Neural cell (in vitro differentiated cells): ENCODE measurements around the gene MAP4K4. TPM values are rescaled to one million over a fixed set of nuclear protein-coding genes. Genes with fewer than 3 reads are reported as not detected.

Experiments used
- H2AFZ ChIP-seq: fragments of 200-600, 300-800 bp; sonication (generic), shearing (Covaris generic); 2 replicates; pipeline ENCODE4 v1.6.0; 2014; ENCODE audit warnings: low read depth, mild to moderate bottlenecking, antibody characterized with exemption, low read length, moderate library complexity
- H3F3A ChIP-seq: fragments of 200-600 bp; shearing (Covaris generic); 2 replicates; pipeline ENCODE4 v1.6.1; 2016; ENCODE audit warnings: mild to moderate bottlenecking, moderate library complexity, mixed read lengths, antibody characterized with exemption, low read length; ENCODE audit not compliant: insufficient read depth, poor library complexity, severe bottlenecking
- H3K27ac ChIP-seq: fragments of 200-600, 300-800 bp; sonication (generic), shearing (Covaris generic); 2 replicates; pipeline ENCODE4 v1.5.1; 2014; ENCODE audit warnings: mild to moderate bottlenecking, low read length, moderate library complexity
- H3K27me3 ChIP-seq: fragments of 300-800, 200-600 bp; sonication (generic), shearing (Covaris generic); 2 replicates; pipeline ENCODE4 v1.6.0; 2014; ENCODE audit warnings: mild to moderate bottlenecking, low read depth, low read length, moderate library complexity; ENCODE audit not compliant: insufficient read depth
- H3K36me3 ChIP-seq: fragments of 300-800, 200-600 bp; sonication (generic), shearing (Covaris generic); 2 replicates; pipeline ENCODE4 v1.5.1; 2014; ENCODE audit warnings: mild to moderate bottlenecking, antibody characterized with exemption, low read length, moderate library complexity; ENCODE audit not compliant: insufficient read depth
- H3K4me2 ChIP-seq: fragments of 300-800, 200-600 bp; sonication (generic), shearing (Covaris generic); 2 replicates; pipeline ENCODE4 v1.6.0; 2014; ENCODE audit warnings: mild to moderate bottlenecking, low read length
- H3K4me3 ChIP-seq: fragments of 300-800, 200-600 bp; sonication (generic), shearing (Covaris generic); 2 replicates; pipeline ENCODE4 v1.5.1; 2014; ENCODE audit warnings: mild to moderate bottlenecking, low read length, moderate library complexity
- H3K79me2 ChIP-seq: fragments of 200-600 bp; shearing (Covaris generic); replicated peaks from 2 replicates; pipeline ENCODE4 v1.6.0; 2014; ENCODE audit warnings: mild to moderate bottlenecking, low read length, moderate library complexity; ENCODE audit not compliant: insufficient read depth
- H3K9ac ChIP-seq: fragments of 300-800, 200-600 bp; sonication (generic), shearing (Covaris generic); 2 replicates; pipeline ENCODE4 v1.6.1; 2016; ENCODE audit warnings: mild to moderate bottlenecking, low read length, mixed read lengths
- H3K9me2 ChIP-seq: fragments of 200-600 bp; shearing (Covaris generic); 2 replicates; pipeline ENCODE4 v1.6.1; 2016; ENCODE audit warnings: mild to moderate bottlenecking, low read length, mixed read lengths; ENCODE audit not compliant: insufficient read depth
- H3K9me3 ChIP-seq: fragments of 200-600, 300-800 bp; sonication (generic), shearing (Covaris generic); 2 replicates; pipeline ENCODE4 v1.6.1; 2016; ENCODE audit warnings: mild to moderate bottlenecking, mixed run types, low read length, moderate library complexity, mixed read lengths
- H4K20me1 ChIP-seq: fragments of 200-600 bp; shearing (Covaris generic); 2 replicates; pipeline ENCODE4 v1.6.1; 2016; ENCODE audit warnings: mild to moderate bottlenecking, mixed run types; ENCODE audit not compliant: insufficient read depth
- CTCF ChIP-seq: fragments of 450-650 bp; IDR thresholded peaks from 2 replicates; pipeline ENCODE4 v1.5.1; 2014; ENCODE audit warnings: antibody characterized with exemption, mild to moderate bottlenecking, moderate library complexity; ENCODE audit not compliant: poor library complexity, severe bottlenecking
- EP300 ChIP-seq: fragments of 450-650 bp; conservative IDR thresholded peaks from 2 replicates; pipeline ENCODE4 v1.6.1; 2014; ENCODE audit warnings: antibody characterized with exemption, mild to moderate bottlenecking, moderate library complexity; ENCODE audit not compliant: poor library complexity, severe bottlenecking
- EZH2 ChIP-seq: fragments of 200-600, 300-800 bp; shearing (Covaris generic), sonication (generic); IDR thresholded peaks from 2 replicates; pipeline ENCODE4 v1.6.1; 2014; ENCODE audit warnings: antibody characterized with exemption, low read length, borderline replicate concordance, mild to moderate bottlenecking; ENCODE audit not compliant: insufficient read depth, poor library complexity, severe bottlenecking
- MXI1 ChIP-seq: fragments of 450-650 bp; conservative IDR thresholded peaks from 2 replicates; pipeline ENCODE4 v1.6.1; 2014; ENCODE audit warnings: antibody characterized with exemption, mild to moderate bottlenecking; ENCODE audit not compliant: poor library complexity, severe bottlenecking
- POLR2AphosphoS5 ChIP-seq: IDR thresholded peaks from 2 replicates; pipeline ENCODE4 v1.6.1; 2012
- RAD21 ChIP-seq: fragments of 450-650 bp; conservative IDR thresholded peaks from 2 replicates; pipeline ENCODE4 v1.6.1; 2014; ENCODE audit warnings: antibody characterized with exemption, mild to moderate bottlenecking, moderate library complexity
- SMC3 ChIP-seq: fragments of 450-650 bp; conservative IDR thresholded peaks from 2 replicates; pipeline ENCODE4 v1.6.1; 2014; ENCODE audit warnings: antibody characterized with exemption, mild to moderate bottlenecking, moderate library complexity; ENCODE audit not compliant: poor library complexity
- TAF1 ChIP-seq: IDR thresholded peaks from 2 replicates; pipeline ENCODE4 v1.6.1; 2012; ENCODE audit warnings: low read depth
- polyA plus RNA-seq: library from polyadenylated mRNA; depleted of rRNA; stranded (reverse); fragments of >200 nt; gene quantifications from 2 replicates; pipeline ENCODE4 v1.2.3, GENCODE V29; 2014
- TF ChIP-seq, protein P1 (sequence below): IDR thresholded peaks from 2 replicates; pipeline ENCODE4 v1.6.1; 2012; ENCODE audit warnings: borderline replicate concordance

The MAP4K4 gene
- polyA plus RNA-seq, 1 donor from 2014 or later: 125 TPM

DNA sequence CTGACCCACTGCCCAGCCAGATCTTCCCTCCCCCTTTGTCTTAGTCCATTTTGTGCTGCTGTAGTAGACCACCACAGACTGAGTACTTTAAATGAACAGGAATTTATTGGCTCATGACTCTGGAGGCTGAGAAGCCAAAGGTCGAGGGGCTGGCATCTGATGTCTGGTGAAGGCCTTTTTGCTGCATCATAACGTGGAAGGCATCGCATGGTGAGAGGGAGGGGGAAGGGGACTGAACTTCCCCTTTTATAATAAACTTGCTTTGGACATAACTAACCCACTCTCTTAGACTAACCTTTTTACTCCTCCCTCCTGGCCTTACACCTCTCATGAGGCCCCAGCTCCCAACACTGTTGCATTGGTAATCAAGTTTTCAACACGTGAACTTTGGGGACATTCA, 83.8 kb downstream of the MAP4K4 start:
- Histone ChIP-seq H4K20me1 (peaks cover 37% of the 10 kb centered on the region), H3K9ac (no peak overlapping the region), H3K4me3 (no peak overlapping the region), H3K9me3 (no peaks in the 10 kb centered on the region), H2AFZ (no peak overlapping the region), H3K9me2 (no peaks in the 10 kb centered on the region), H3K79me2 (peaks cover 97% of the 10 kb centered on the region), H3K4me2 (no peak overlapping the region), H3K27me3 (no peaks in the 10 kb centered on the region), H3K36me3 (no peaks in the 10 kb centered on the region), H3F3A (no peaks in the 10 kb centered on the region), H3K27ac (no peak overlapping the region)
- no peak for TF ChIP-seq MXI1
- no peak for TF ChIP-seq RAD21
- TF ChIP-seq POLR2AphosphoS5: no peak
- TF ChIP-seq TAF1: no peak
- no peak for TF ChIP-seq SMC3
- no peak for TF ChIP-seq EP300
- TF ChIP-seq CTCF: no peak
- TF ChIP-seq, protein P1, sequence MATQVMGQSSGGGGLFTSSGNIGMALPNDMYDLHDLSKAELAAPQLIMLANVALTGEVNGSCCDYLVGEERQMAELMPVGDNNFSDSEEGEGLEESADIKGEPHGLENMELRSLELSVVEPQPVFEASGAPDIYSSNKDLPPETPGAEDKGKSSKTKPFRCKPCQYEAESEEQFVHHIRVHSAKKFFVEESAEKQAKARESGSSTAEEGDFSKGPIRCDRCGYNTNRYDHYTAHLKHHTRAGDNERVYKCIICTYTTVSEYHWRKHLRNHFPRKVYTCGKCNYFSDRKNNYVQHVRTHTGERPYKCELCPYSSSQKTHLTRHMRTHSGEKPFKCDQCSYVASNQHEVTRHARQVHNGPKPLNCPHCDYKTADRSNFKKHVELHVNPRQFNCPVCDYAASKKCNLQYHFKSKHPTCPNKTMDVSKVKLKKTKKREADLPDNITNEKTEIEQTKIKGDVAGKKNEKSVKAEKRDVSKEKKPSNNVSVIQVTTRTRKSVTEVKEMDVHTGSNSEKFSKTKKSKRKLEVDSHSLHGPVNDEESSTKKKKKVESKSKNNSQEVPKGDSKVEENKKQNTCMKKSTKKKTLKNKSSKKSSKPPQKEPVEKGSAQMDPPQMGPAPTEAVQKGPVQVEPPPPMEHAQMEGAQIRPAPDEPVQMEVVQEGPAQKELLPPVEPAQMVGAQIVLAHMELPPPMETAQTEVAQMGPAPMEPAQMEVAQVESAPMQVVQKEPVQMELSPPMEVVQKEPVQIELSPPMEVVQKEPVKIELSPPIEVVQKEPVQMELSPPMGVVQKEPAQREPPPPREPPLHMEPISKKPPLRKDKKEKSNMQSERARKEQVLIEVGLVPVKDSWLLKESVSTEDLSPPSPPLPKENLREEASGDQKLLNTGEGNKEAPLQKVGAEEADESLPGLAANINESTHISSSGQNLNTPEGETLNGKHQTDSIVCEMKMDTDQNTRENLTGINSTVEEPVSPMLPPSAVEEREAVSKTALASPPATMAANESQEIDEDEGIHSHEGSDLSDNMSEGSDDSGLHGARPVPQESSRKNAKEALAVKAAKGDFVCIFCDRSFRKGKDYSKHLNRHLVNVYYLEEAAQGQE: no peak
- no peak for TF ChIP-seq EZH2

DNA sequence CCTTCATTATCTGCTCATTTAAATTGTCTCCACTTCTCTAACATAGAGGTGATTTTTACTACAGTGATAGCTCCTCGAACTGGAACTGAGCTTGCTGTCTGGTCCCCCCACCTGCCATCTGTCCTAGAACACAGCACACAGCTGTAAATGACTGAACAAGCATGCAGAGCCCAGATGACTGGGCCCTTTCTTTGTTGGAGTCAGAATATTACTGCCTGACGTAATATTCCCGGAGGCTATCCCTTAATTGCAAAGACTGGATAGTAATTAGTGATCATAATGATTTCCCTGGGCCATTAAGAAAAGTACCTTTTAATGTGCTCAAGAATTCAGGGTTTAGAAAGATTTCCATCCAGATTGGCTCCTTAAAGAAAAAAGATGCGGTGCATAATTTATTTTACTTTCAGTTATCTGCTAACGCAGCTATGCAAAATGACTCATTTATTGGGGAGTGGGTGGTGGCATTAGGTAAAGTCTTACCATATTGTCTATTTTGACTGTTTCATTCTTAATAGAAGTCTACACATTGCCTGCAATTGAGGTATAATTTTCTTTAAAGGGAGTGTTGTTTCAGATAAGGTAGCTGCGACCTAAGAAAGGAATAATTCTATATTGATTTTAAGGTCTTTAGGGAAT, 84.4 kb downstream of the MAP4K4 start:
- no peaks in the 10 kb centered on the region for H3K9me3 ChIP-seq
- no peak overlapping the region for H3K27ac ChIP-seq
- peaks cover 97% of the 10 kb centered on the region for H3K79me2 ChIP-seq
- H4K20me1 ChIP-seq: peaks cover 39% of the 10 kb centered on the region
- peak overlapping the region; percentile 16 for H3K4me3 ChIP-seq
- no peaks in the 10 kb centered on the region for H3K9me2 ChIP-seq
- H2AFZ ChIP-seq: no peak overlapping the region
- H3K9ac ChIP-seq: no peak overlapping the region
- TF ChIP-seq TAF1: no peak
- TF ChIP-seq, protein P1: no peak
- TF ChIP-seq EP300: no peak
- no peak for TF ChIP-seq CTCF
- TF ChIP-seq RAD21: no peak
- TF ChIP-seq EZH2: no peak
- no peak for TF ChIP-seq POLR2AphosphoS5
- no peaks in the 10 kb centered on the region for H3K27me3 ChIP-seq
- no peaks in the 10 kb centered on the region for H3K36me3 ChIP-seq
- no peaks in the 10 kb centered on the region for H3F3A ChIP-seq
- no peak overlapping the region for H3K4me2 ChIP-seq
